GM21367 (cell line): Measurements from ENCODE around the gene COX4I1.
A peak's percentile ranks its signal among the peaks of the same experiment; 100 is the strongest.
"Not testable (repeated sequence)": the region's sequence is repeated elsewhere in the genome, so short reads cannot be mapped to it uniquely, and the experiment has no call there.

ENCODE experiments used
- ATAC-seq: cut with Tn5 transposase; IDR thresholded peaks from one replicate; pipeline ENCODE4 v1.9.1; 2021; ENCODE audit not compliant: unreplicated experiment

COX4I1 gene

DNA sequence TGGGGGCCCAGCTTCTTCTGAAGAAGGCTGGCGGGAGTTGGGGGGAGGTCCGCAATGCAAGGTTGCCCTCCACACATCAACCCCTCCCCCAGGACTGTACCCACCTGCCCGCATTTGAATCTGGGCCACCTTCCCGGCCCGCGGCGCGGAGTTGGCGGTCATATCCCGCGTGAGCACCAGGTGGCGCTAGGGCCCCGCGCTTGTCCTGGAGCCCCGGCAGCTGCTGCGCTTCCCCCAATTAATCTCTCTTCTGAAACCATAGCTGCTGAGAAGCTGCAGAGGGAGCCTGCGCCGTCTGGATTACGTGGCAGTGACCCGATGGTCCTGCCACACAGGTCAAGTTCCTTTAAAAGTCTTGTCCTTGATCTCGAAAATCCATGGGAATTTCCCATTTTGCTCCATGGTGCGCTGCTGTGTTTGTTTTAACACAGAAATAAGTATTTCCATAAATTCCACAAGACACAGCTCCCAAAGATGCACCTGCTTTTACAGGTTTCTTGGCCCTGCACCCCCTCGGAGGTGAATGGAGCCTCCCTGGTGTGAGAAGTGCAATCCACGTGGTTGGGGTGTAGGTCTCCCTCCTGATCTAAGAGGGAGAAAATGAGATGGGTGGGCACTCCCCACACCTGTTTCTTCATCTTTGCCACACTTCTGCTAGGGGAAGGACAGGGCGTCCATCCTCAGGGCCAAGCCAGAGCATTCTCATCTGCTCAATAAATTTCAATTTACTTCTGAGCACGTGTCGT lies 22.1 kb downstream of the COX4I1 start:
- ATAC-seq = peak; percentile 56

GRCh38 chr16:85822145-85822544 lies 22.6 kb downstream of the COX4I1 start:
- no peak for ATAC-seq

GRCh38 chr16:85823328-85823920 lies 23.9 kb downstream of the COX4I1 start:
- no peak for ATAC-seq

DNA sequence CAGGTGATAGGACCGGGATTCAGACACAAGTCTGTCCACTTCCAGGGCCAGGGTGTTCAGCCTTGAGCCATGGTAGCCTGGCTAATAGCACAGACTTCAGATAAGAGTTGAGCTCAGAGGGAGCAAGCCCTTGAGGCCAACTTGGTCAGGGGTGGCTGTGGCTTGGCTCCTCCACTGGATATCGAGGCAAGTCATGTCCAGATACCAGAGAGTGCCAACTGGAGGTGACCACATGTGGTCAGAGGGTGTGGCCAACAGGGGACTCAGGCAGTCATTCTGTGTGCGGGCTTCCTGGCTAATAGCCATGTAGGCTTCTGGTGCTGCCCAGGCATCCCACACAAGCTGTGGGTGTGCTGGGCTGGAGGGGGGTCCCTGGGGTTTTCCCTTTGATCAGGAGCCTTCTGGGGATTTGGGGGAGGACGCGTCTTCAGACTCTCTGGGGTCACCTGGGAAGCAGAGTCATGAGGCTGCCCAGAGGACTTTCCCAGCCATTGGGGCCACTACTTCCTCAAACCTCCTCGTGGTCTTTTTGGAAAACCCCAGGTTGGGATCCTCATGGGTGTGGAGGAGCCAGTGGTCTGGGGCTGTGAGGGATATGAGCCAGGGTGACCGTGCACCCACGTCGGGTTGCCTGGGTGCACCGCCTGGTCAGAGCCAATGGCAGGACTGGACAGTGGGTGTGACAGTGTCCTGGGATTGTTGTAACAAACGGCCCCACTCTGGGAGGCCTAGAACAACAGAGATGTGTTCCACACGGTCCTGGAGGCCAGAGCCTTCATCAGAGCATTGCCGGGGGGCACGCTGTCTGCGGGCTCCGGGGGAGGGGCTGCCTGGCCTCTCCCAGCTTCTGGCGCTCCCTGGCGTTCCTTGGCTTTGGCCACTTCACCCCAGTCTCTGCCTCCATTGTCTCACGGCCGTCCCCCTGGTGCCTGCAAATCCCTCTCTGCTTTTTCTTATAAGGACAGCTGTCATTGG lies 25.0 kb downstream of the COX4I1 start:
- no peak for ATAC-seq

DNA sequence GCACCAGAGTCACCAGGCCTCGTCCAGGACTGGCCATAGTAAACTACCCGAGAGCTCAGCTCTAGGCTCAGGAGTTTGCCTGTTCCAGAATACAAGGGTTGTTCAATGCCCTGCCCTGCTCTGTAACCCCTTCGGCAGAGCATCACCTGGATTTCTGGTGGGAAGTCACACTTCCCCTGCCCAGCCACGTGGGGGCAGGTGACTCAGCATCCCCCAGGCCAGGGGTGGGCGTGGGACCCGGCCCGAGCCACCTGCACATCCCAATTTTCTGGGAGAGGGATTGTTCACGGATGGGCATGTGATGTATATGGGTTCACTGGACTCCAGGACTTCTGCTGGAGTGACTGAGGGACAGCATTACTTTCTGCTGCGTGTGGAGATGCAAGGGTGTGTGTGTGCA lies 25.8 kb downstream of the COX4I1 start:
- no peak for ATAC-seq

DNA sequence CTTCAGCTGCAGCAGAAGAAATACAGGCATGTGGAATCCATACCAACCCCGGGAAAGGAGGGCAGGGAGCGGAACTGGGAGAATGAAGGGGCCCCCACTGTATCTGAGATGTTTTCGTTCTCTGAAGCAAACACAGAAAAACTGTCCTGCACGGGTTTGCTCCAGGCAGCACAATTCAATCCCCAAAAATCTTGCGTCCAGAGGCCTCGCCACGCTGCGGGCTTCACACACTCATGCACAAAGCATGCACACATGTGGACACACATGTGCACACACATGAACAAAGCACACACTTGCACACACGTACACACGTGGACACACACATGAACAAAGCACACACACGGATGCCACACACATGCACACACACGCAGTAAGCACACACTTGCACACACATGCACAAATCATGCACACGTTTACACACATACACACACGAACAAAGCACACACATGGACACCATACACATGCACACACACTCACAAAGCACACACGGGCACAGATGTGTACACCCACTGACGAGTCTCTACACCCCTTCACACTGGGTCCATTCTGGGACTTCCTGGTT lies 27.3 kb downstream of the COX4I1 start:
- ATAC-seq = no peak

- no peak for ATAC-seq
Observed at GRCh38 chr16:85828166-85828565, 28.7 kb downstream of the COX4I1 start.

- no peak for ATAC-seq
Observed at GRCh38 chr16:85829171-85829719, 29.8 kb downstream of the COX4I1 start.

DNA sequence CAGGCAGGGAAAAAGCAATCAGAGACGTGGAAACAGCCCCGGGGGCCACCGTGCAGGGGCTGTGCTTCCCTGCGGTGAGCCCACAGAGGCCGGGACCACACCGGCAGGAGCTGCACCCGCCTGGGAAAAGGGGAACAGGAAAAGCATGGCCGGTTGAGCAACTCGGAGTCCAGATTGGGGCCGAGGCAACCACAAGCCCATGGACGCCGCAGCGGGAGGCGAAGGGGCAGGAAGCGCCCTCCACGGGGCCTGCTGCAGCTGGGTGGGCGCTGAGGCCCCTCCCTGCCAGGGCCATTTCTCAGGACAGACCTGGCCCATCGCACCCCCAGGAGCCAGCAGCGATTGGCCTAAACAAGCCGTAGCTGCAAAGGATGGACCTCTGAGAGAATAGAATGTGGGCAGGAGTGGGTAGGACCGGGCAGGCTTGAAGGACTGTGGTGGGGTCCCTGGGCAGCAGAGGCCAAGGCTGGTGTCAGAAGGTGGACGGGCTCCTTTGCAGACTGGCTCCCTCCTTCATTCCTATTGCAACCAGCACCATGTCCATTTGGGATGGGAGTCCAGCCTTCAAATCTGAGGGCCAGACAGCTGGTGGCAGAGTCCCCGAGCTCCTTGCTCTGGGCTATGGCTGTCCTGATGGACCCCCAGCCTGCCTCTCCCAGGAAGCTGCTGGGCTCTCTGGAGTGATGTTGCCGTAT lies 30.4 kb downstream of the COX4I1 start:
- no peak for ATAC-seq

- no peak for ATAC-seq
Observed at GRCh38 chr16:85830821-85831220, 31.3 kb downstream of the COX4I1 start.

- no peak for ATAC-seq
Observed at GRCh38 chr16:85832570-85833218, 33.2 kb downstream of the COX4I1 start.

- ATAC-seq = no peak
Observed at GRCh38 chr16:85833219-85833920, 33.9 kb downstream of the COX4I1 start.

DNA sequence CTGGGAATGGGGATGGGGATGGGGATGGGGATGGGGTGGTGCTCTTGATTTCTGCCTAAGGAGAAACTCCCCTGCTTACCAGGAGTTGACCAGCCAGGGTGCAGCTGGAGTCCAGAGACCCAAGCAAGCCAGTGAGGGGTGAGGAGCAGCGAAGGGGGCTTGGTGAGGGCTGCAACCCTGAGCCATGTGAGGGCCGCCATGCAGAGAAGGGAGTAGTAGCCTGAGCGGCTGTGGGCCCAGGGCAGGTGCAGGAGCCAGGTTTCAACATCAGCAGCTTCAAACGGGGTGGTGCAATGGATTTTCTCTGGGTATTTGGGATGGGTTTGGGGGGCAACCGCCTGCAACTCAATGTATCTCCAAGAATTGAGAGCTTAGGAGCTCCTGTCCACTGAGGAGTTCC lies 35.2 kb downstream of the COX4I1 start:
- no peak for ATAC-seq

- no peak for ATAC-seq
Observed at GRCh38 chr16:85835227-85835751, 35.8 kb downstream of the COX4I1 start.

GRCh38 chr16:85835956-85836705 lies 36.6 kb downstream of the COX4I1 start:
- ATAC-seq = no peak

GRCh38 chr16:85836706-85837582 lies 37.4 kb downstream of the COX4I1 start:
- ATAC-seq = no peak

DNA sequence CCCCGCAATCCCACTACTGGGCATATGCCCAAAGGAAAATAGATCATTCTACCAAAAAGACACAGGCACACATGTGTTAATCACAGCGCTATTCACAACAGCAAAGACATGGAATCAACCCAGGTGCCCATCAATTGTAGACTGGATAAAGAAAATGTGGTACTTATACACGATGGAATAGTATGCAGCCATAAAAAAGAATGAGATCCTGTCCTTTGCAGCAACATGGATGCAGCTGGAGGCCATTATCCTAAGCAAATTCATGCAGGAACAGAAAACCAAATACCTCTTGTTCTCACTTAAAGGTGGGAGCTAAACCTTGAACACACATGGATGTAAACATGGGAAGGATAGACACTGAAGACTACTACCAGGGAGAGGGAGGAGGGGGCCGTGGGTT lies 38.2 kb downstream of the COX4I1 start:
- ATAC-seq = not testable (repeated sequence)
